DND-41 (cell line): ENCODE results near the gene ICAM5.

Experiments
- ATAC-seq: fragments of 200-7000 bp; cut with Tn5 transposase; 3 replicates; pipeline ENCODE4 v1.9.1; 2021; ENCODE audit warnings: low read depth; ENCODE audit not compliant: insufficient read depth
- DNase-seq: peaks from one replicate; pipeline ENCODE4 v3.0.0-alpha.2; 2020
- H2AFZ ChIP-seq: 2 replicates; pipeline ENCODE4 v1.6.0; 2012; ENCODE audit warnings: low read depth, low read length
- H3K27ac ChIP-seq: 2 replicates; pipeline ENCODE4 v1.5.1; 2012; ENCODE audit warnings: low read length, inconsistent platforms
- H3K27me3 ChIP-seq: fragments of 200-600 bp; sonication (generic); 2 replicates; pipeline ENCODE4 v1.6.0; 2012; ENCODE audit warnings: low read length, mild to moderate bottlenecking, inconsistent platforms; ENCODE audit not compliant: insufficient read depth, poor library complexity
- H3K36me3 ChIP-seq: 2 replicates; pipeline ENCODE4 v1.5.1; 2012; ENCODE audit warnings: low read length, inconsistent platforms; ENCODE audit not compliant: insufficient read depth
- H3K4me1 ChIP-seq: 2 replicates; pipeline ENCODE4 v1.5.1; 2012; ENCODE audit warnings: mild to moderate bottlenecking, low read length; ENCODE audit not compliant: insufficient read depth
- H3K4me2 ChIP-seq: 2 replicates; pipeline ENCODE4 v1.6.0; 2012; ENCODE audit warnings: mild to moderate bottlenecking, moderate library complexity, low read length, inconsistent platforms; ENCODE audit not compliant: insufficient read depth
- H3K4me3 ChIP-seq, 2 experiments: fragments of 200-600 bp in 1 of 2; shearing (Covaris generic) in 1 of 2; 2 replicates each; pipeline ENCODE4 v1.5.1; 2012 to 2016; ENCODE audit warnings: inconsistent platforms in 2 of 2, low read length in 2 of 2, mild to moderate bottlenecking in 2 of 2, low read depth in 1 of 2, moderate library complexity in 1 of 2
- H3K79me2 ChIP-seq: 2 replicates; pipeline ENCODE4 v1.6.0; 2012; ENCODE audit warnings: low read length, inconsistent platforms; ENCODE audit not compliant: insufficient read depth
- H3K9ac ChIP-seq: 2 replicates; pipeline ENCODE4 v1.6.0; 2012; ENCODE audit warnings: low read depth, mild to moderate bottlenecking, inconsistent platforms, low read length, moderate library complexity
- H3K9me3 ChIP-seq: 2 replicates; pipeline ENCODE4 v1.5.1; 2012; ENCODE audit warnings: low read length, moderate library complexity, mild to moderate bottlenecking, inconsistent platforms; ENCODE audit not compliant: insufficient read depth, severe bottlenecking
- H4K20me1 ChIP-seq: 2 replicates; pipeline ENCODE4 v1.6.0; 2012; ENCODE audit warnings: low read length; ENCODE audit not compliant: insufficient read depth
- EZH2 ChIP-seq: IDR thresholded peaks from 3 replicates; pipeline ENCODE4 v1.6.1; 2012; ENCODE audit warnings: borderline replicate concordance, low read depth, mild to moderate bottlenecking, moderate library complexity, low read length, inconsistent platforms; ENCODE audit not compliant: severe bottlenecking
- TF ChIP-seq, protein P1 (sequence below): IDR thresholded peaks from 2 replicates; pipeline ENCODE4 v1.5.1; 2012; ENCODE audit warnings: borderline replicate concordance, low read length, moderate library complexity, mild to moderate bottlenecking; ENCODE audit not compliant: poor library complexity, severe bottlenecking; ENCODE audit errors: extremely low read depth

The ICAM5 gene

DNA sequence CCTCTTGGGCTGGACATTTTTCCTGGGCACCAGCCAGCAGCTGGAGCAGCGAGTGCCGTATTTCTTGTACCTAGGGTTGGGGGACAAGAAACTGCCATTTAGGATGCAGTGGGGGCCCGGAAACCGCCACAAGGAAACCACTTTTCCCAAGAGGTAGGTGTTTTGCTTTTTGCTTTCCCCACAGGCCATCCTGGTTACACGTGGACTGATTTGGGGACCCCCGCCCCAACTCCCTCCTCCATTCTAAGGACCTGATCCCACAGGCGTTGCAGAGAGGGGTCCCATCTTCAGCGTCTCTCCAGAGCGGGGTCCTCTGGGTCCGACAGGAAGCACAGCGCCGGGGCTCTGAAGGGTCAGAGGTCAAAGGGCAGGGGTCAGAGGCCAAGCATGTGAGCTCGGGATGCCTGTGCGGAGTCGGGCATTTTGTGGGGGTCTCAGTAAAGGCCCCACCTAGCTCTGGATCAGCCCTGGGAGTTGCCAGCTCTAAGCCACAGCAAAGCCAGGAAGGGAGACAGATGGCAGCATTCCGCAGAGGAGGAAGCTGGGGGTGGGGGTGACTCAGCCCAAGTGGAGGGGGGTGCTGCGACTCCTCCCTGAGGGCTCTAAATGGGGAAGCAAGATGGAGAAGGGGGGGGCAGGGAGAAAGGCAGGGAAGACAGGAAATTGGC lies 15.5 kb downstream of the ICAM5 start:
- Histone ChIP-seq H3K79me2 (no peaks in the 10 kb centered on the region), H3K4me1 (no peaks in the 10 kb centered on the region), H3K36me3 (peaks cover 6% of the 10 kb centered on the region; the same call in 1 of the 2 replicates), H3K9me3 (no peaks in the 10 kb centered on the region), H3K27me3 (no peaks in the 10 kb centered on the region), H3K9ac (no peak overlapping the region), H3K27ac (no peak overlapping the region), H4K20me1 (no peaks in the 10 kb centered on the region), H2AFZ (no peak overlapping the region), H3K4me3 (no peak overlapping the region), H3K4me2 (no peak overlapping the region)
- no peak for TF ChIP-seq EZH2
- TF ChIP-seq, protein P1, sequence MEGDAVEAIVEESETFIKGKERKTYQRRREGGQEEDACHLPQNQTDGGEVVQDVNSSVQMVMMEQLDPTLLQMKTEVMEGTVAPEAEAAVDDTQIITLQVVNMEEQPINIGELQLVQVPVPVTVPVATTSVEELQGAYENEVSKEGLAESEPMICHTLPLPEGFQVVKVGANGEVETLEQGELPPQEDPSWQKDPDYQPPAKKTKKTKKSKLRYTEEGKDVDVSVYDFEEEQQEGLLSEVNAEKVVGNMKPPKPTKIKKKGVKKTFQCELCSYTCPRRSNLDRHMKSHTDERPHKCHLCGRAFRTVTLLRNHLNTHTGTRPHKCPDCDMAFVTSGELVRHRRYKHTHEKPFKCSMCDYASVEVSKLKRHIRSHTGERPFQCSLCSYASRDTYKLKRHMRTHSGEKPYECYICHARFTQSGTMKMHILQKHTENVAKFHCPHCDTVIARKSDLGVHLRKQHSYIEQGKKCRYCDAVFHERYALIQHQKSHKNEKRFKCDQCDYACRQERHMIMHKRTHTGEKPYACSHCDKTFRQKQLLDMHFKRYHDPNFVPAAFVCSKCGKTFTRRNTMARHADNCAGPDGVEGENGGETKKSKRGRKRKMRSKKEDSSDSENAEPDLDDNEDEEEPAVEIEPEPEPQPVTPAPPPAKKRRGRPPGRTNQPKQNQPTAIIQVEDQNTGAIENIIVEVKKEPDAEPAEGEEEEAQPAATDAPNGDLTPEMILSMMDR = no peak
- no peak for ATAC-seq
- no peak for DNase-seq

DNA sequence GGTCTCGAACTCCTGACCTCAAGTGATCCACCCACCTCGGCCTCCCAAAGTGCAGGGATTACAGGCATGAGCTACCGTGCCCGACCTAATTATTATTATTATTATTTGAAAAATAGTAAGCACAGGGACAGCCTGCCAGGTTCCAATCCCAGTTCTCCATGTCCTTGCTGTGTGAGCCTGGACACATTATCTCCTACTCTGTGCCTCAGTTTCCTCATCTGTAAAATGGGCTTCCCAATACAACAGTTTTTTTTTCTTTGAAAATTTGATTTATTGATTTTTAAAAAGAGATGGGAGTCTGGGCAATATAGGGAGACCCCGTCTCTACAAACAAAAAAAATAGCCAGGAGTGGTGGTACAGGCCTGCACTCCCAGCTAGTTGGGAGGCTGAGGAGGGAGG lies 16.6 kb downstream of the ICAM5 start:
- H3K9ac ChIP-seq = no peak overlapping the region
- no peaks in the 10 kb centered on the region for H4K20me1 ChIP-seq
- H3K79me2 ChIP-seq = no peaks in the 10 kb centered on the region
- H3K4me1 ChIP-seq = no peaks in the 10 kb centered on the region
- DNase-seq = no peak
- no peaks in the 10 kb centered on the region for H3K9me3 ChIP-seq
- H3K4me3 ChIP-seq = no peak overlapping the region
- peaks cover 12% of the 10 kb centered on the region for H3K36me3 ChIP-seq
- no peak overlapping the region for H2AFZ ChIP-seq
- H3K4me2 ChIP-seq = no peak overlapping the region
- H3K27ac ChIP-seq = no peak overlapping the region
- ATAC-seq = no peak
- H3K27me3 ChIP-seq = no peaks in the 10 kb centered on the region
- no peak for TF ChIP-seq EZH2
- TF ChIP-seq, protein P1 = no peak

DNA sequence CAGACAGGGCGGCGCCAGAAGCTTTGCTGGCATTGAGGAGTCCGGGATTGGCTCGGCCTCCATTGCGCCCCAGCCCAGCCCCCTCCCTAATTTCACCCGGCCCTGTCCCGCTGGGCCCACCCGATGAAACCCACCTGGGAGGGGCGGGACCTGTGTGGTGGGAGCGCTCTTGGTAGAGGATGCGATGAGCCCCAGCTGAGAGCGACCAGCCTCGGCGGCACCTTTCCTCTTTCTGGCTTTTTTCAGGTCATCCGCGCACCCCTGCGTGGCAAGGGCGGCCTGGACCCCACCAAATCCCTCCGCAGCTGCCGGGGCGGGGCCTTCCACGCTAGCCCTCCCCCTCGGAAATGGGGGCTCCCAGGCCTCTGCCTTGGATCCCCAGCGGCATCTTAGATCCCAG lies 19.7 kb downstream of the ICAM5 start, which contains the start of gene ZGLP1:
TSS of gene ZGLP1 (minus strand) at position 393 of the 400 bp plus-strand sequence.
- no peaks in the 10 kb centered on the region for H3K9me3 ChIP-seq
- no peak for DNase-seq
- H3K27ac ChIP-seq = no peak within 1 kb of the TSS
- H3K4me3 ChIP-seq = no peak within 1 kb of the TSS
- peaks cover 16% of the 10 kb centered on the region for H3K36me3 ChIP-seq
- H3K4me2 ChIP-seq = no peak within 1 kb of the TSS
- no peak within 1 kb of the TSS for H2AFZ ChIP-seq
- H3K4me1 ChIP-seq = peaks cover 3% of the 10 kb centered on the region
- no peak within 1 kb of the TSS; the same call in 1 of the 2 replicates for H3K9ac ChIP-seq
- TF ChIP-seq, protein P1 = no peak
- TF ChIP-seq EZH2 = no peak
- H3K27me3 ChIP-seq = no peaks in the 10 kb centered on the region
- ATAC-seq = no peak
- H3K79me2 ChIP-seq = peaks cover 4% of the 10 kb centered on the region; the same call in 1 of the 2 replicates
- no peaks in the 10 kb centered on the region for H4K20me1 ChIP-seq
